ENCODE measurements around the gene CCDC9. TPM values are rescaled to one million over a fixed set of nuclear protein-coding genes. Genes with fewer than 3 reads are reported as not detected.

Gene CCDC9
- total and polyA plus RNA-seq, 2 of the 13 experiments (the other 11 are each of a cell fraction or from before 2014, with no cell fraction given), result 2.9 to 6.3 TPM

DNA sequence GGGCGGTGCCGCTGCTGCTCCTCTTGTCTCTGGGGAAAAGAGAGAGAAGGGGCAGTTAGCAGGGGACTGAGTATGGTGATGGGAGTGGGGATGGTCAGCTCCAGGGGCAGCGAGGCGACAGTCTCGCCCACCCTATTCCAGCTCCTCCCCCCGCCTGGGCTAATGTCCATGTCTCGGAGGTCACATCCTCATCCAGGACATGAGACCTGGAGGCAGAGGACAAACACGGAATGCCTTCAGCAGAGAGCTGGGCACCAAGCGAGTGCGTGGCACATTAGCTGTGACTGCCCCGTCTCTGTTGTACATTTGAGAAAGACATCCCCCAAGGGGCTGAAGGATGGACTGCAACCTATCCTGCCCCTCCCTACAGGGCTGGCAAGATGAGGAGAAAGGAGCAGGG is 34.4 kb upstream of the CCDC9 start:
- Histone ChIP-seq H3K27me3 (ENCODE audit: control insufficient read depth in 1 of 2, insufficient read depth in 2 of 2, low read length in 2 of 2) (no peaks in the 10 kb centered on the region), H3K36me3 (replicated peaks in 1 of 2; ENCODE audit: control insufficient read depth in 1 of 2, insufficient read depth in 2 of 2, low read length in 2 of 2) (peaks cover 17 to 32% of the 10 kb centered on the region in 2 experiments; a peak in 4 of 5 replicates), H4K20me1 (ENCODE audit: insufficient read depth, low read length) (0 out of 2 replicates have a peak, but pooled peaks cover 4% of the 10 kb centered on the region), H3K4me3 (replicated peaks in 1 of 3; ENCODE audit: insufficient read depth in 1 of 3, low read depth in 2 of 3, low read length in 3 of 3) (no peak overlapping the region), H3K4me1 (ENCODE audit: insufficient read depth, low read length) (peaks cover 13% of the 10 kb centered on the region), H2AFZ (ENCODE audit: low read length) (no peak overlapping the region), H3K27ac (ENCODE audit: extremely low read length, insufficient read depth, low read length) (no peak overlapping the region), H3K9me3 (ENCODE audit: low read length) (no peaks in the 10 kb centered on the region), H3K9ac (ENCODE audit: insufficient read depth, low read depth, low read length) (no peak overlapping the region), H3K79me2 (ENCODE audit: insufficient read depth, low read length) (peaks cover 2% of the 10 kb centered on the region), H3K4me2 (ENCODE audit: low read depth, low read length) (no peak overlapping the region)
- intact Hi-C loops (cut with micrococcal nuclease; ENCODE audit: unreplicated experiment) (no loop called here), in situ Hi-C loops (cut with HindIII; ENCODE audit: extremely low pct_ligation_motif_present, low pct_unique_long_range_greater_than_20kb) (no loop called here)
- ATAC-seq (no peak), DNase-seq (ENCODE audit: low spot score) (no peak), FAIRE-seq (no peak)
- 99% methylated on average over 10 of the region's 11 CpGs for WGBS (ENCODE audit: low lambda C conversion rate)
- no TSS peak for BruUV-seq (replicated peaks)
- TF ChIP-seq KLF9 (CRISPR knock-in tag; IDR thresholded peaks at IDR 0.05; ENCODE audit: low read depth) (no peak), RBM22 (optimal IDR thresholded peaks at IDR 0.05; ENCODE audit: low read length) (peak; percentile 32)
- POLR2A ChIA-PET, result no interaction called here
- CTCF ChIA-PET (ENCODE audit: low intra/inter-chr PET ratio, low total read pairs), result no interaction called here

DNA sequence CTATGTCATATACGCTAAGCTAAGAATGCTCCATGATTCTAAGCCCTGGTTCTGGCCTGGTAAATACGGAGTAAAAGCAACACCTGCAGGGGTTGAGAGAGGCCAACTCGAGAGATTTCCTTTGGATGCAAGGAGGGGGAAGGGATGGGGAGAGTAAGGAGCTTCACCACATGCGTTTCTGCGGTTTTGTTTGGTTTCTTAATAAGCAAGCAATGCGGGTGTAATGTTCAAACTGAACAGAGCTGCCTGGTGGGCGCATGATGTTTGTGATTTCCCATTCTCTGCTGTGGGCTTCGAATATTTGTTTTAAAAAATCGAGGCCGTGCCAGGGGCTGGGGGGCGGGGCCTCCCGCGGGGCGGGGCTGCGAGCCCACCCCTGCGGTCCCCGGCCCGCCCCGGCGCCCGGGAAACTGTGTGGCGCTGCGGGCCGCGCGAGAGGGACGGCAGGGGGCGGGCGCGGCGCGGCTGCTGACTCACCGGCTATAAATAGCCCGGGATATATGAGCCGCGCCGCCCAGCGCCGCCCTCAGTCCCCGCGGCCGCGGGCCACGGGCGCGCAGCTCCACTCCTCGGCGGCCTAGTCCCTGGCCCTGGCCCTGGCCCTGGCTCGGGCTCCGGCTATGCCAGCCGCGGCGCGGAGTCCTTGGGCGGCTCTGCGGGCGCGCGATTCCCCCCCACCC is 30.4 kb upstream of the CCDC9 start:
- H3K79me2 ChIP-seq (ENCODE audit: insufficient read depth, low read length), result peaks cover 23% of the 10 kb centered on the region
- intact Hi-C loops (cut with micrococcal nuclease; ENCODE audit: unreplicated experiment), result no loop called here
- BruUV-seq (replicated peaks), result no TSS peak
- TF ChIP-seq ZNF615 (CRISPR knock-in tag; IDR thresholded peaks at IDR 0.05; ENCODE audit: borderline replicate concordance), result no peak
- no peak for TF ChIP-seq NR2F2 (IDR thresholded peaks at IDR 0.05; ENCODE audit: borderline replicate concordance, low read depth)
- TF ChIP-seq, protein P1, sequence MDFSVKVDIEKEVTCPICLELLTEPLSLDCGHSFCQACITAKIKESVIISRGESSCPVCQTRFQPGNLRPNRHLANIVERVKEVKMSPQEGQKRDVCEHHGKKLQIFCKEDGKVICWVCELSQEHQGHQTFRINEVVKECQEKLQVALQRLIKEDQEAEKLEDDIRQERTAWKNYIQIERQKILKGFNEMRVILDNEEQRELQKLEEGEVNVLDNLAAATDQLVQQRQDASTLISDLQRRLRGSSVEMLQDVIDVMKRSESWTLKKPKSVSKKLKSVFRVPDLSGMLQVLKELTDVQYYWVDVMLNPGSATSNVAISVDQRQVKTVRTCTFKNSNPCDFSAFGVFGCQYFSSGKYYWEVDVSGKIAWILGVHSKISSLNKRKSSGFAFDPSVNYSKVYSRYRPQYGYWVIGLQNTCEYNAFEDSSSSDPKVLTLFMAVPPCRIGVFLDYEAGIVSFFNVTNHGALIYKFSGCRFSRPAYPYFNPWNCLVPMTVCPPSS (IDR thresholded peaks at IDR 0.05), result no peak
- TF ChIP-seq ZC3H13 (CRISPR knock-in tag; IDR thresholded peaks at IDR 0.05), result 0 out of 2 replicates have a peak, but pooled peaks have one; percentile 6
- TF ChIP-seq, protein P2, sequence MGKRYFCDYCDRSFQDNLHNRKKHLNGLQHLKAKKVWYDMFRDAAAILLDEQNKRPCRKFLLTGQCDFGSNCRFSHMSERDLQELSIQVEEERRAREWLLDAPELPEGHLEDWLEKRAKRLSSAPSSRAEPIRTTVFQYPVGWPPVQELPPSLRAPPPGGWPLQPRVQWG (CRISPR knock-in tag; IDR thresholded peaks at IDR 0.05; ENCODE audit: borderline replicate concordance, low read depth), result no peak
- no peak for TF ChIP-seq RAD51 (IDR thresholded peaks at IDR 0.05; ENCODE audit: borderline replicate concordance)
- TF ChIP-seq FOXO1 (CRISPR knock-in tag; IDR thresholded peaks at IDR 0.05), result peak; percentile 47; the same call in 1 of the 2 replicates
- TF ChIP-seq, protein P3, sequence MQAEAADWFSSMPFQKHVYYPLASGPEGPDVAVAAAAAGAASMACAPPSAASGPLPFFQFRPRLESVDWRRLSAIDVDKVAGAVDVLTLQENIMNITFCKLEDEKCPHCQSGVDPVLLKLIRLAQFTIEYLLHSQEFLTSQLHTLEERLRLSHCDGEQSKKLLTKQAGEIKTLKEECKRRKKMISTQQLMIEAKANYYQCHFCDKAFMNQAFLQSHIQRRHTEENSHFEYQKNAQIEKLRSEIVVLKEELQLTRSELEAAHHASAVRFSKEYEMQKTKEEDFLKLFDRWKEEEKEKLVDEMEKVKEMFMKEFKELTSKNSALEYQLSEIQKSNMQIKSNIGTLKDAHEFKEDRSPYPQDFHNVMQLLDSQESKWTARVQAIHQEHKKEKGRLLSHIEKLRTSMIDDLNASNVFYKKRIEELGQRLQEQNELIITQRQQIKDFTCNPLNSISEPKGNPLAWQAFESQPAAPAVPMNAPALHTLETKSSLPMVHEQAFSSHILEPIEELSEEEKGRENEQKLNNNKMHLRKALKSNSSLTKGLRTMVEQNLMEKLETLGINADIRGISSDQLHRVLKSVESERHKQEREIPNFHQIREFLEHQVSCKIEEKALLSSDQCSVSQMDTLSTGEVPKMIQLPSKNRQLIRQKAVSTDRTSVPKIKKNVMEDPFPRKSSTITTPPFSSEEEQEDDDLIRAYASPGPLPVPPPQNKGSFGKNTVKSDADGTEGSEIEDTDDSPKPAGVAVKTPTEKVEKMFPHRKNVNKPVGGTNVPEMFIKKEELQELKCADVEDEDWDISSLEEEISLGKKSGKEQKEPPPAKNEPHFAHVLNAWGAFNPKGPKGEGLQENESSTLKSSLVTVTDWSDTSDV (CRISPR knock-in tag; IDR thresholded peaks at IDR 0.05), result peak; percentile 77; the same call in 1 of the 2 replicates
- TF ChIP-seq NBN (conservative IDR thresholded peaks at IDR 0.05), result no peak
- no peak for TF ChIP-seq HMG20A (CRISPR knock-in tag; IDR thresholded peaks at IDR 0.05; ENCODE audit: borderline replicate concordance)

More for the DNA sequence above, 30.4 kb upstream of the CCDC9 start:
- peaks cover 14 to 27% of the 10 kb centered on the region in 2 experiments; a peak in 4 of 5 replicates for H3K36me3 ChIP-seq (replicated peaks in 1 of 2; ENCODE audit: control insufficient read depth in 1 of 2, insufficient read depth in 2 of 2, low read length in 2 of 2)
- peaks cover 23% of the 10 kb centered on the region for H4K20me1 ChIP-seq (ENCODE audit: insufficient read depth, low read length)
- ChIA-PET POLR2A (interaction anchor here (0.5 to 4.3 kb wide), 25 partner anchors 9 to 1759 kb away, joined by 3 to 93 read pairs (median 7); partner anchors contain the start of genes CCDC9, DHX34, INAFM1 and SAE1), CTCF (ENCODE audit: low intra/inter-chr PET ratio, low total read pairs) (no interaction called here)
- H3K4me1 ChIP-seq (ENCODE audit: insufficient read depth, low read length), result peaks cover 24% of the 10 kb centered on the region
- DNase-seq (ENCODE audit: low spot score) (peak; percentile 72), FAIRE-seq (peak; percentile 49), ATAC-seq (peak; percentile 70)
- 15% methylated on average over 12 of the region's 59 CpGs for WGBS (ENCODE audit: low lambda C conversion rate)
- H2AFZ ChIP-seq (ENCODE audit: low read length), result no peak overlapping the region
- H3K27me3 ChIP-seq (ENCODE audit: control insufficient read depth in 1 of 2, insufficient read depth in 2 of 2, low read length in 2 of 2), result peaks cover 0 to 4% of the 10 kb centered on the region in 2 experiments; a peak in 1 of 5 replicates
- peak overlapping the region; percentile 99 for H3K9ac ChIP-seq (ENCODE audit: insufficient read depth, low read depth, low read length)
- H3K4me2 ChIP-seq (ENCODE audit: low read depth, low read length), result peak overlapping the region; percentile 94
- no peaks in the 10 kb centered on the region for H3K9me3 ChIP-seq (ENCODE audit: low read length)
- H3K4me3 ChIP-seq (replicated peaks in 1 of 3; ENCODE audit: insufficient read depth in 1 of 3, low read depth in 2 of 3, low read length in 3 of 3), result peak overlapping the region; percentile 94 to 100 (median 95); a peak in 5 of 6 replicates
- in situ Hi-C loops (cut with HindIII; ENCODE audit: extremely low pct_ligation_motif_present, low pct_unique_long_range_greater_than_20kb), result no loop called here
- H3K27ac ChIP-seq (ENCODE audit: extremely low read length, insufficient read depth, low read length), result peak overlapping the region; percentile 93
